WTC11 (cell line): ENCODE data around the gene ANKRD27. TPM values are rescaled to one million over a fixed set of nuclear protein-coding genes. Genes with fewer than 3 reads are reported as not detected.

Experiments used
- ATAC-seq: fragments of 200-7000 bp; cut with Tn5 transposase; 2 replicates; pipeline ENCODE4 v1.10.0; 2021; ENCODE audit warnings: mild to moderate bottlenecking, moderate library complexity
- CTCF ChIA-PET: fragments of 300-600 bp; sonication (Branson Sonifier 250); formaldehyde crosslinking; loops from one replicate; lab custom pipeline; 2021; ENCODE audit warnings: antibody characterized with exemption; lab: Charles Lee
- POLR2A ChIA-PET: fragments of 350-600 bp; sonication (Branson Sonifier 250); formaldehyde crosslinking; loops from one replicate; lab custom pipeline; 2021; ENCODE audit warnings: antibody characterized with exemption; lab: Charles Lee
- DNase-seq: peaks from one replicate; pipeline ENCODE4 v3.0.0; 2021; ENCODE audit warnings: low spot score
- H3K27ac Mint-ChIP-seq: 2 replicates; pipeline ENCODE4 v1.8.0; 2021; ENCODE audit warnings: mixed read lengths
- H3K27me3 Mint-ChIP-seq: 2 replicates; pipeline ENCODE4 v1.8.0; 2021; ENCODE audit warnings: low read depth, mild to moderate bottlenecking, moderate library complexity, mixed read lengths
- H3K36me3 Mint-ChIP-seq: 2 replicates; pipeline ENCODE4 v1.8.0; 2021; ENCODE audit warnings: mixed read lengths
- H3K4me1 Mint-ChIP-seq: 2 replicates; pipeline ENCODE4 v1.8.0; 2022; ENCODE audit warnings: mixed read lengths
- H3K4me3 Mint-ChIP-seq: 2 replicates; pipeline ENCODE4 v1.8.0; 2021; ENCODE audit warnings: mild to moderate bottlenecking, moderate library complexity, mixed read lengths
- H3K9me3 Mint-ChIP-seq: 2 replicates; pipeline ENCODE4 v1.8.0; 2021; ENCODE audit warnings: mixed read lengths
- ATF1 ChIP-seq: sonication (generic); formaldehyde crosslinking; IDR thresholded peaks from 2 replicates; pipeline ENCODE4 v1.8.1; 2023; ENCODE audit warnings: mild to moderate bottlenecking, moderate library complexity, missing genetic modification reagents
- ATF3 ChIP-seq: sonication (generic); formaldehyde crosslinking; conservative IDR thresholded peaks from 2 replicates; pipeline ENCODE4 v1.8.1; 2022; ENCODE audit warnings: mild to moderate bottlenecking, missing genetic modification reagents
- E2F4 ChIP-seq: sonication (generic); formaldehyde crosslinking; IDR thresholded peaks from 2 replicates; pipeline ENCODE4 v1.8.1; 2022; ENCODE audit warnings: low read depth, mild to moderate bottlenecking, moderate library complexity, missing genetic modification reagents, borderline replicate concordance
- EMX1 ChIP-seq: fragments of 250-450 bp; sonication (Bioruptor Pico); IDR thresholded peaks from 2 replicates; pipeline ENCODE4 v1.8.0; 2021; ENCODE audit warnings: mild to moderate bottlenecking
- ESRRA ChIP-seq: sonication (generic); formaldehyde crosslinking; IDR thresholded peaks from 2 replicates; pipeline ENCODE4 v1.8.1; 2022; ENCODE audit warnings: mild to moderate bottlenecking, missing genetic modification reagents, borderline replicate concordance
- ETV6 ChIP-seq: sonication (generic); formaldehyde crosslinking; IDR thresholded peaks from 2 replicates; pipeline ENCODE4 v1.8.1; 2022; ENCODE audit warnings: mild to moderate bottlenecking, missing genetic modification reagents
- FOXP1 ChIP-seq: sonication (generic); formaldehyde crosslinking; IDR thresholded peaks from 2 replicates; pipeline ENCODE4 v1.8.0; 2022; ENCODE audit warnings: missing genetic modification reagents, mild to moderate bottlenecking, moderate library complexity, borderline replicate concordance
- FOXP4 ChIP-seq: sonication (generic); formaldehyde crosslinking; IDR thresholded peaks from 2 replicates; pipeline ENCODE4 v1.8.0; 2022; ENCODE audit warnings: mild to moderate bottlenecking, missing genetic modification reagents
- GTF2I ChIP-seq: fragments of 250-450 bp; sonication (Bioruptor Pico); conservative IDR thresholded peaks from 2 replicates; pipeline ENCODE4 v1.4.0; 2021; ENCODE audit warnings: mild to moderate bottlenecking
- IRF2 ChIP-seq: sonication (generic); formaldehyde crosslinking; IDR thresholded peaks from 2 replicates; pipeline ENCODE4 v1.8.0; 2022; ENCODE audit warnings: low read depth, missing genetic modification reagents, borderline replicate concordance
- JAZF1 ChIP-seq: fragments of 250-450 bp; sonication (Bioruptor Pico); IDR thresholded peaks from 2 replicates; pipeline ENCODE4 v1.9.0; 2021; ENCODE audit warnings: moderate library complexity, mild to moderate bottlenecking, inconsistent platforms
- MXD4 ChIP-seq: fragments of 250-450 bp; sonication (Bioruptor Pico); IDR thresholded peaks from 2 replicates; pipeline ENCODE4 v1.8.0; 2021; ENCODE audit warnings: mild to moderate bottlenecking, moderate library complexity, borderline replicate concordance
- MYBL2 ChIP-seq: sonication (generic); formaldehyde crosslinking; IDR thresholded peaks from 2 replicates; pipeline ENCODE4 v1.8.1; 2023; ENCODE audit warnings: mild to moderate bottlenecking, moderate library complexity, missing genetic modification reagents
- OVOL2 ChIP-seq: fragments of 250-450 bp; sonication (Bioruptor Pico); IDR thresholded peaks from 2 replicates; pipeline ENCODE4 v1.9.0; 2021; ENCODE audit warnings: mild to moderate bottlenecking, borderline replicate concordance
- PRRX2 ChIP-seq: fragments of 250-450 bp; sonication (Bioruptor Pico); IDR thresholded peaks from 2 replicates; pipeline ENCODE4 v1.8.0; 2021; ENCODE audit warnings: mild to moderate bottlenecking
- SMAD3 ChIP-seq: sonication (generic); formaldehyde crosslinking; IDR thresholded peaks from 2 replicates; pipeline ENCODE4 v1.8.0; 2022; ENCODE audit warnings: missing genetic modification reagents, mild to moderate bottlenecking, borderline replicate concordance
- TCF7 ChIP-seq: sonication (generic); formaldehyde crosslinking; IDR thresholded peaks from 2 replicates; pipeline ENCODE4 v1.8.0; 2022; ENCODE audit warnings: mild to moderate bottlenecking, low read depth, missing genetic modification reagents, moderate library complexity
- TEAD1 ChIP-seq: sonication (generic); formaldehyde crosslinking; IDR thresholded peaks from 2 replicates; pipeline ENCODE4 v1.8.0; 2022; ENCODE audit warnings: mild to moderate bottlenecking, missing genetic modification reagents
- ZNF121 ChIP-seq: sonication (generic); formaldehyde crosslinking; IDR thresholded peaks from 2 replicates; pipeline ENCODE4 v1.8.0; 2023; ENCODE audit warnings: missing genetic modification reagents
- ZNF263 ChIP-seq: sonication (generic); formaldehyde crosslinking; IDR thresholded peaks from 2 replicates; pipeline ENCODE4 v1.8.1; 2022; ENCODE audit warnings: low read depth, mild to moderate bottlenecking, moderate library complexity, missing genetic modification reagents
- ZNF671 ChIP-seq: fragments of 250-450 bp; sonication (Bioruptor Pico); IDR thresholded peaks from 2 replicates; pipeline ENCODE4 v1.8.0; 2021; ENCODE audit warnings: mild to moderate bottlenecking
- total RNA-seq: library from RNA; stranded (reverse); gene quantifications from 3 replicates; pipeline ENCODE4 v1.2.3, GENCODE V29; 2021
- TF ChIP-seq, protein P1 (sequence below): sonication (generic); formaldehyde crosslinking; IDR thresholded peaks from 2 replicates; pipeline ENCODE4 v1.8.1; 2023; ENCODE audit warnings: mild to moderate bottlenecking, missing genetic modification reagents, moderate library complexity
- TF ChIP-seq, protein P2 (sequence below): sonication (generic); formaldehyde crosslinking; conservative IDR thresholded peaks from 2 replicates; pipeline ENCODE4 v1.8.1; 2023; ENCODE audit warnings: mild to moderate bottlenecking, low read depth, missing genetic modification reagents, moderate library complexity
- TF ChIP-seq, protein P3 (sequence below): fragments of 200-600 bp; IDR thresholded peaks from 2 replicates; pipeline ENCODE4 v1.8.0; 2022; ENCODE audit warnings: antibody characterized with exemption
- TF ChIP-seq, protein P4 (sequence below): sonication (generic); formaldehyde crosslinking; IDR thresholded peaks from 2 replicates; pipeline ENCODE4 v1.8.0; 2022; ENCODE audit warnings: mild to moderate bottlenecking, missing genetic modification reagents
- TF ChIP-seq, protein P5 (sequence below): fragments of 250-450 bp; sonication (Bioruptor Pico); IDR thresholded peaks from 2 replicates; pipeline ENCODE4 v1.9.0; 2021; ENCODE audit warnings: moderate library complexity, mild to moderate bottlenecking, inconsistent platforms, borderline replicate concordance

ANKRD27 gene
- total RNA-seq, 1 experiment from 2014 or later = 48.6 TPM

- Mint-ChIP-seq H3K27ac (0 out of 2 replicates have a peak overlapping the region, but pooled peaks have one; percentile 70), H3K9me3 (no peaks in the 10 kb centered on the region), H3K36me3 (peaks cover 60% of the 10 kb centered on the region), H3K4me1 (no peaks in the 10 kb centered on the region), H3K27me3 (no peaks in the 10 kb centered on the region), H3K4me3 (no peak overlapping the region)
- ATAC-seq (no peak), DNase-seq (no peak)
- CTCF ChIA-PET = no interaction called here
- no peak for TF ChIP-seq MYBL2
- TF ChIP-seq IRF2 (CRISPR knock-in tag) = no peak
- TF ChIP-seq, protein P1, sequence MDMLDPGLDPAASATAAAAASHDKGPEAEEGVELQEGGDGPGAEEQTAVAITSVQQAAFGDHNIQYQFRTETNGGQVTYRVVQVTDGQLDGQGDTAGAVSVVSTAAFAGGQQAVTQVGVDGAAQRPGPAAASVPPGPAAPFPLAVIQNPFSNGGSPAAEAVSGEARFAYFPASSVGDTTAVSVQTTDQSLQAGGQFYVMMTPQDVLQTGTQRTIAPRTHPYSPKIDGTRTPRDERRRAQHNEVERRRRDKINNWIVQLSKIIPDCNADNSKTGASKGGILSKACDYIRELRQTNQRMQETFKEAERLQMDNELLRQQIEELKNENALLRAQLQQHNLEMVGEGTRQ (CRISPR knock-in tag) = no peak
- TF ChIP-seq, protein P2, sequence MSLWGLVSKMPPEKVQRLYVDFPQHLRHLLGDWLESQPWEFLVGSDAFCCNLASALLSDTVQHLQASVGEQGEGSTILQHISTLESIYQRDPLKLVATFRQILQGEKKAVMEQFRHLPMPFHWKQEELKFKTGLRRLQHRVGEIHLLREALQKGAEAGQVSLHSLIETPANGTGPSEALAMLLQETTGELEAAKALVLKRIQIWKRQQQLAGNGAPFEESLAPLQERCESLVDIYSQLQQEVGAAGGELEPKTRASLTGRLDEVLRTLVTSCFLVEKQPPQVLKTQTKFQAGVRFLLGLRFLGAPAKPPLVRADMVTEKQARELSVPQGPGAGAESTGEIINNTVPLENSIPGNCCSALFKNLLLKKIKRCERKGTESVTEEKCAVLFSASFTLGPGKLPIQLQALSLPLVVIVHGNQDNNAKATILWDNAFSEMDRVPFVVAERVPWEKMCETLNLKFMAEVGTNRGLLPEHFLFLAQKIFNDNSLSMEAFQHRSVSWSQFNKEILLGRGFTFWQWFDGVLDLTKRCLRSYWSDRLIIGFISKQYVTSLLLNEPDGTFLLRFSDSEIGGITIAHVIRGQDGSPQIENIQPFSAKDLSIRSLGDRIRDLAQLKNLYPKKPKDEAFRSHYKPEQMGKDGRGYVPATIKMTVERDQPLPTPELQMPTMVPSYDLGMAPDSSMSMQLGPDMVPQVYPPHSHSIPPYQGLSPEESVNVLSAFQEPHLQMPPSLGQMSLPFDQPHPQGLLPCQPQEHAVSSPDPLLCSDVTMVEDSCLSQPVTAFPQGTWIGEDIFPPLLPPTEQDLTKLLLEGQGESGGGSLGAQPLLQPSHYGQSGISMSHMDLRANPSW (CRISPR knock-in tag) = no peak
- no peak for TF ChIP-seq TCF7 (CRISPR knock-in tag)
- TF ChIP-seq EMX1 (CRISPR knock-in tag) = no peak
- no peak for TF ChIP-seq ZNF121
- no peak for TF ChIP-seq E2F4 (CRISPR knock-in tag)
- TF ChIP-seq TEAD1 (CRISPR knock-in tag) = no peak
- no peak for TF ChIP-seq ATF1 (CRISPR knock-in tag)
- no peak for TF ChIP-seq SMAD3 (CRISPR knock-in tag)
- TF ChIP-seq ZNF263 (CRISPR knock-in tag) = no peak
- TF ChIP-seq ATF3 (CRISPR knock-in tag) = no peak
- no peak for TF ChIP-seq ZNF671
- TF ChIP-seq MXD4 (CRISPR knock-in tag) = no peak
- no peak for TF ChIP-seq ETV6 (CRISPR knock-in tag)
- TF ChIP-seq PRRX2 (CRISPR knock-in tag) = no peak
- TF ChIP-seq ESRRA (CRISPR knock-in tag) = no peak
- no peak for TF ChIP-seq OVOL2 (CRISPR knock-in tag)
- TF ChIP-seq, protein P3, sequence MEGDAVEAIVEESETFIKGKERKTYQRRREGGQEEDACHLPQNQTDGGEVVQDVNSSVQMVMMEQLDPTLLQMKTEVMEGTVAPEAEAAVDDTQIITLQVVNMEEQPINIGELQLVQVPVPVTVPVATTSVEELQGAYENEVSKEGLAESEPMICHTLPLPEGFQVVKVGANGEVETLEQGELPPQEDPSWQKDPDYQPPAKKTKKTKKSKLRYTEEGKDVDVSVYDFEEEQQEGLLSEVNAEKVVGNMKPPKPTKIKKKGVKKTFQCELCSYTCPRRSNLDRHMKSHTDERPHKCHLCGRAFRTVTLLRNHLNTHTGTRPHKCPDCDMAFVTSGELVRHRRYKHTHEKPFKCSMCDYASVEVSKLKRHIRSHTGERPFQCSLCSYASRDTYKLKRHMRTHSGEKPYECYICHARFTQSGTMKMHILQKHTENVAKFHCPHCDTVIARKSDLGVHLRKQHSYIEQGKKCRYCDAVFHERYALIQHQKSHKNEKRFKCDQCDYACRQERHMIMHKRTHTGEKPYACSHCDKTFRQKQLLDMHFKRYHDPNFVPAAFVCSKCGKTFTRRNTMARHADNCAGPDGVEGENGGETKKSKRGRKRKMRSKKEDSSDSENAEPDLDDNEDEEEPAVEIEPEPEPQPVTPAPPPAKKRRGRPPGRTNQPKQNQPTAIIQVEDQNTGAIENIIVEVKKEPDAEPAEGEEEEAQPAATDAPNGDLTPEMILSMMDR = no peak
- POLR2A ChIA-PET = no interaction called here
Observed at GRCh38 chr19:32619051-32619685, 55.8 kb downstream of the ANKRD27 start.

DNA sequence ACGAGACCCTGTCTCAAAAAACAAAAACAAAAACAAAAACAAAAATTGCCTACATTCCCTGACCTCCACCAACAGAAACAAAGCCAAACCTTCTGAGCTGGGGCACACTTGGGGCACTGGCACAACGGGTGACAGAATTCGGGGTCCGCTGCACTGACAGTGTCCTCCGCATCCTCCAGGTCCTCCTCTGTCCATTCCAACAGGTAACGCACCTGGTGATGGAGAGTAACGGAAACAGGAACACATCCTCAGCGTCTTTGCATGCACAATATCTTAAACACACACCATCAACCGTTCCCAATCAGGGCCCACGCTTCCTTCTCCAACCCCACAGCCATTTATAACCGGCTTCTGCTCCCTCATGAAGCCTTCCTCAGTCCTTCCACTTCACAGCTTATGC lies 59.4 kb downstream of the ANKRD27 start:
- CTCF ChIA-PET = no interaction called here
- no peak overlapping the region for H3K27ac Mint-ChIP-seq
- H3K9me3 Mint-ChIP-seq = no peaks in the 10 kb centered on the region
- ATAC-seq (no peak), DNase-seq (no peak)
- no peak overlapping the region for H3K4me3 Mint-ChIP-seq
- POLR2A ChIA-PET = no interaction called here
- peaks cover 50% of the 10 kb centered on the region for H3K36me3 Mint-ChIP-seq
- no peaks in the 10 kb centered on the region for H3K27me3 Mint-ChIP-seq
- H3K4me1 Mint-ChIP-seq = no peaks in the 10 kb centered on the region
- TF ChIP-seq GTF2I = no peak
- TF ChIP-seq, protein P4, sequence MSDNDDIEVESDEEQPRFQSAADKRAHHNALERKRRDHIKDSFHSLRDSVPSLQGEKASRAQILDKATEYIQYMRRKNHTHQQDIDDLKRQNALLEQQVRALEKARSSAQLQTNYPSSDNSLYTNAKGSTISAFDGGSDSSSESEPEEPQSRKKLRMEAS (CRISPR knock-in tag) = no peak
- TF ChIP-seq FOXP1 (CRISPR knock-in tag) = no peak
- no peak for TF ChIP-seq ATF3 (CRISPR knock-in tag)
- TF ChIP-seq TEAD1 (CRISPR knock-in tag) = no peak
- TF ChIP-seq JAZF1 (CRISPR knock-in tag) = no peak
- no peak for TF ChIP-seq FOXP4 (CRISPR knock-in tag)
- TF ChIP-seq, protein P5, sequence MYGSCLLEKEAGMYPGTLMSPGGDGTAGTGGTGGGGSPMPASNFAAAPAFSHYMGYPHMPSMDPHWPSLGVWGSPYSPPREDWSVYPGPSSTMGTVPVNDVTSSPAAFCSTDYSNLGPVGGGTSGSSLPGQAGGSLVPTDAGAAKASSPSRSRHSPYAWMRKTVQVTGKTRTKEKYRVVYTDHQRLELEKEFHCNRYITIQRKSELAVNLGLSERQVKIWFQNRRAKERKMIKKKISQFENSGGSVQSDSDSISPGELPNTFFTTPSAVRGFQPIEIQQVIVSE (CRISPR knock-in tag) = no peak
